GM03348 (cell line): ENCODE data around the gene ARFIP2.
A peak's percentile ranks its signal among the peaks of the same experiment; 100 is the strongest.

Experiments used
- DNase-seq: peaks from one replicate; pipeline ENCODE4 v3.0.0; 2012; ENCODE audit warnings: low spot score

The ARFIP2 gene

GRCh38 chr11:6443269-6444003 is 37.7 kb downstream of the ARFIP2 start:
- peak; percentile 86 for DNase-seq

GRCh38 chr11:6442441-6442840 is 38.7 kb downstream of the ARFIP2 start:
- no peak for DNase-seq

GRCh38 chr11:6440906-6441358 is 40.2 kb downstream of the ARFIP2 start, which contains the start of gene HPX:
Gene HPX (minus strand): TSS chr11:6440987. CDS start chr11:6440963, 24 bp downstream.
- DNase-seq: no peak

GRCh38 chr11:6438979-6439571 is 42.1 kb downstream of the ARFIP2 start:
- peak; percentile 73 for DNase-seq

GRCh38 chr11:6437993-6438392 is 43.1 kb downstream of the ARFIP2 start:
- no peak for DNase-seq

GRCh38 chr11:6437423-6437822 is 43.7 kb downstream of the ARFIP2 start:
- no peak for DNase-seq

- no peak for DNase-seq
Measured at GRCh38 chr11:6433998-6434660, 47.0 kb downstream of the ARFIP2 start.

GRCh38 chr11:6431861-6432260 is 49.3 kb downstream of the ARFIP2 start:
- peak; percentile 84 for DNase-seq

GRCh38 chr11:6427516-6427915 is 53.6 kb downstream of the ARFIP2 start:
- DNase-seq: no peak
